ENCODE results near the gene OR1E2. TPM values are rescaled to one million over a fixed set of nuclear protein-coding genes. Genes with fewer than 3 reads are reported as not detected.

Gene OR1E2
- not detected for total RNA-seq

- DNase-seq, result no peak
- TF ChIP-seq CTCF (IDR thresholded peaks at IDR 0.05) (no peak), POLR2AphosphoS5 (IDR thresholded peaks at IDR 0.05) (no peak), POLR2A (IDR thresholded peaks at IDR 0.05) (no peak), EP300 (IDR thresholded peaks at IDR 0.05; ENCODE audit: low read depth) (no peak)
- Histone ChIP-seq H3K4me3 (no peak within 1 kb of the TSS), H3K27me3 (peaks cover 8% of the 10 kb centered on the region), H3K27ac (no peak within 1 kb of the TSS), H3K9me3 (no peaks in the 10 kb centered on the region), H3K36me3 (no peaks in the 10 kb centered on the region), H3K4me1 (no peaks in the 10 kb centered on the region)
- WGBS, 2 donors (ENCODE audit: low coverage in 1 of 2), result 67 to 72% methylated on average over 3 of the region's 3 CpGs
- intact Hi-C loops (cut with DNase I; ENCODE audit: low total_unique reads), result no loop called here
- in situ Hi-C loops (cut with MboI; ENCODE audit: low pct_ligation_motif_present in 1 of 4, low pct_unique_long_range_greater_than_20kb in 1 of 4, low sequenced_read_pairs in 3 of 4), result no loop called here
Measured at GRCh38 chr17:3433741-3434140, at the start of gene OR1E2. Gene OR1E2, minus strand, starts transcription at chr17:3433841. Its CDS starts 0 bp downstream, at chr17:3433841.

- Histone ChIP-seq H3K4me3 (no peak overlapping the region), H3K9me3 (no peaks in the 10 kb centered on the region), H3K36me3 (no peaks in the 10 kb centered on the region), H3K27me3 (peaks cover 4% of the 10 kb centered on the region), H3K27ac (no peak overlapping the region), H3K4me1 (peaks cover 0 to 8% (median 0%) of the 10 kb centered on the region in 4 donors)
- no peak for TF ChIP-seq POLR2AphosphoS5 (IDR thresholded peaks at IDR 0.05)
- in situ Hi-C loops (cut with MboI; ENCODE audit: low pct_ligation_motif_present in 1 of 4, low pct_unique_long_range_greater_than_20kb in 1 of 4, low sequenced_read_pairs in 3 of 4), result loop anchor here in 1 of 4 donors (25.0 kb wide), 1 partner anchor 96 kb away; the partner anchor contains the start of genes OR1E1 and OR3A2
- intact Hi-C loops (cut with DNase I; ENCODE audit: low total_unique reads), result no loop called here
- no peak for DNase-seq
- WGBS, 2 donors (ENCODE audit: low coverage in 1 of 2), result 10 to 72% methylated on average over 2 to 3 of the region's 3 CpGs
Measured at GRCh38 chr17:3482852-3483251, 49.2 kb upstream of the OR1E2 start.

- in situ Hi-C loops (cut with MboI; ENCODE audit: low pct_ligation_motif_present in 1 of 4, low pct_unique_long_range_greater_than_20kb in 1 of 4, low sequenced_read_pairs in 3 of 4) (loop anchor here in 1 of 4 donors (25.0 kb wide), 1 partner anchor 93 kb away; the partner anchor contains the start of genes OR1E1 and OR3A2), intact Hi-C loops (cut with DNase I; ENCODE audit: low total_unique reads) (no loop called here)
- 81% methylated on average over 3 of the region's 3 CpGs; no CpG with 5 or more reads in 1 of the 2 donors for WGBS, 2 donors (ENCODE audit: low coverage in 1 of 2)
- Histone ChIP-seq H3K36me3 (no peaks in the 10 kb centered on the region), H3K4me1 (peaks cover 0 to 22% (median 7%) of the 10 kb centered on the region in 4 donors), H3K9me3 (no peaks in the 10 kb centered on the region), H3K27ac (no peak overlapping the region), H3K4me3 (no peak overlapping the region), H3K27me3 (no peaks in the 10 kb centered on the region)
- no peak for TF ChIP-seq POLR2AphosphoS5 (IDR thresholded peaks at IDR 0.05)
- TF ChIP-seq CTCF (IDR thresholded peaks at IDR 0.05), result no peak
- TF ChIP-seq POLR2A (IDR thresholded peaks at IDR 0.05), result no peak
- no peak for DNase-seq
Measured at GRCh38 chr17:3479988-3480387, 46.3 kb upstream of the OR1E2 start.

GRCh38 chr17:3475812-3476610 lies 42.4 kb upstream of the OR1E2 start, which contains the start of gene ASPA:
Gene ASPA, plus strand, starts transcription at chr17:3475997. Its CDS starts 163 bp downstream, at chr17:3476160.
- in situ Hi-C loops (cut with MboI; ENCODE audit: low pct_ligation_motif_present in 1 of 4, low pct_unique_long_range_greater_than_20kb in 1 of 4, low sequenced_read_pairs in 3 of 4), result loop anchor here in 1 of 4 donors (25.0 kb wide), 1 partner anchor 89 kb away; the partner anchor contains the start of genes OR1E1 and OR3A2
- H3K36me3 ChIP-seq, result no peaks in the 10 kb centered on the region
- intact Hi-C loops (cut with DNase I; ENCODE audit: low total_unique reads), result no loop called here
- no peaks in the 10 kb centered on the region for H3K9me3 ChIP-seq
- peak within 1 kb of the TSS; percentile 69 to 84 (median 74) for H3K27ac ChIP-seq
- WGBS, 2 donors (ENCODE audit: low coverage in 1 of 2), result 19 to 28% methylated on average over 7 of the region's 7 CpGs
- peak within 1 kb of the TSS in 3 of 4 donors; percentile 13 to 45 (median 16) for H3K4me3 ChIP-seq
- peaks cover 11 to 38% (median 18%) of the 10 kb centered on the region in 4 donors for H3K4me1 ChIP-seq
- DNase-seq, result no peak
- TF ChIP-seq EP300 (IDR thresholded peaks at IDR 0.05; ENCODE audit: low read depth), result no peak
- no peak for TF ChIP-seq POLR2A (IDR thresholded peaks at IDR 0.05)
- no peak for TF ChIP-seq CTCF (IDR thresholded peaks at IDR 0.05)
- TF ChIP-seq POLR2AphosphoS5 (IDR thresholded peaks at IDR 0.05), result no peak
- H3K27me3 ChIP-seq, result no peaks in the 10 kb centered on the region

All from transverse colon (tissue), 4 donors.